Karpas-422 (cell line): ENCODE data around the gene CARD10. TPM values are rescaled to one million over a fixed set of nuclear protein-coding genes. Genes with fewer than 3 reads are reported as not detected.

Experiments
- DNase-seq: peaks from one replicate; pipeline ENCODE4 v3.0.0-alpha.2; 2015
- H2AFZ ChIP-seq: fragments of 200-600 bp; sonication (generic); 2 replicates; pipeline ENCODE4 v1.6.1; 2014; ENCODE audit warnings: antibody characterized with exemption, low read length, mixed read lengths
- H3K27ac ChIP-seq: fragments of 200-600 bp; sonication (generic); 2 replicates; pipeline ENCODE4 v1.5.1; 2014; ENCODE audit warnings: mild to moderate bottlenecking, low read length, moderate library complexity
- H3K27me3 ChIP-seq: fragments of 200-600 bp; sonication (generic); 2 replicates; pipeline ENCODE4 v1.6.1; 2014; ENCODE audit warnings: low read length, mixed read lengths
- H3K36me3 ChIP-seq: fragments of 200-600 bp; sonication (generic); 2 replicates; pipeline ENCODE4 v1.6.1; 2014; ENCODE audit warnings: low read length, mixed read lengths; ENCODE audit not compliant: insufficient read depth
- H3K4me1 ChIP-seq: fragments of 200-600 bp; sonication (generic); 2 replicates; pipeline ENCODE4 v1.6.1; 2014; ENCODE audit warnings: mild to moderate bottlenecking, low read length, mixed read lengths
- H3K4me2 ChIP-seq: fragments of 200-600 bp; sonication (generic); 2 replicates; pipeline ENCODE4 v1.6.1; 2014; ENCODE audit warnings: low read length, low read depth, mild to moderate bottlenecking; ENCODE audit not compliant: poor library complexity, severe bottlenecking
- H3K4me3 ChIP-seq: fragments of 200-600 bp; sonication (generic); 2 replicates; pipeline ENCODE4 v1.5.1; 2014; ENCODE audit warnings: mild to moderate bottlenecking, antibody characterized with exemption, low read length, mixed read lengths
- H3K79me2 ChIP-seq: fragments of 200-600 bp; sonication (generic); 2 replicates; pipeline ENCODE4 v1.6.1; 2014; ENCODE audit warnings: mild to moderate bottlenecking, low read length, mixed read lengths
- H3K9ac ChIP-seq: fragments of 200-600 bp; sonication (generic); 2 replicates; pipeline ENCODE4 v1.6.0; 2014; ENCODE audit warnings: low read length
- H3K9me2 ChIP-seq: fragments of 200-600 bp; sonication (generic), shearing (Covaris generic); replicated peaks from 2 replicates; pipeline ENCODE4 v1.6.0; 2014; ENCODE audit warnings: mild to moderate bottlenecking, low read length, moderate library complexity; ENCODE audit not compliant: insufficient read depth
- H3K9me3 ChIP-seq: fragments of 300-700, 200-600 bp; sonication (generic); 2 replicates; pipeline ENCODE4 v1.6.1; 2014; ENCODE audit warnings: low read length, mixed read lengths
- H4K20me1 ChIP-seq: fragments of 200-600 bp; sonication (generic); 2 replicates; pipeline ENCODE4 v1.6.1; 2014; ENCODE audit warnings: mild to moderate bottlenecking, antibody characterized with exemption, low read length, low read depth; ENCODE audit not compliant: insufficient read depth
- total RNA-seq: library from RNA; depleted of rRNA; stranded (reverse); fragments of >200 nt; shearing (Covaris generic); gene quantifications from 2 replicates; pipeline ENCODE4 v1.2.3, GENCODE V29; 2014; ENCODE audit warnings: low replicate concordance

CARD10 gene
- total RNA-seq, 1 experiment from 2014 or later, result not detected

- Histone ChIP-seq H3K4me1 (no peaks in the 10 kb centered on the region; the same call in 1 of the 2 replicates), H3K36me3 (no peaks in the 10 kb centered on the region), H3K27ac (no peak overlapping the region), H3K9me3 (no peaks in the 10 kb centered on the region), H3K79me2 (no peaks in the 10 kb centered on the region), H3K9me2 (no peaks in the 10 kb centered on the region), H3K27me3 (no peaks in the 10 kb centered on the region), H3K9ac (no peak overlapping the region), H4K20me1 (no peaks in the 10 kb centered on the region), H3K4me3 (no peak overlapping the region), H2AFZ (no peak overlapping the region), H3K4me2 (no peak overlapping the region)
- DNase-seq, result no peak
These were observed 3.3 kb downstream of the CARD10 start for GRCh38 chr22:37515901-37516300.

DNA sequence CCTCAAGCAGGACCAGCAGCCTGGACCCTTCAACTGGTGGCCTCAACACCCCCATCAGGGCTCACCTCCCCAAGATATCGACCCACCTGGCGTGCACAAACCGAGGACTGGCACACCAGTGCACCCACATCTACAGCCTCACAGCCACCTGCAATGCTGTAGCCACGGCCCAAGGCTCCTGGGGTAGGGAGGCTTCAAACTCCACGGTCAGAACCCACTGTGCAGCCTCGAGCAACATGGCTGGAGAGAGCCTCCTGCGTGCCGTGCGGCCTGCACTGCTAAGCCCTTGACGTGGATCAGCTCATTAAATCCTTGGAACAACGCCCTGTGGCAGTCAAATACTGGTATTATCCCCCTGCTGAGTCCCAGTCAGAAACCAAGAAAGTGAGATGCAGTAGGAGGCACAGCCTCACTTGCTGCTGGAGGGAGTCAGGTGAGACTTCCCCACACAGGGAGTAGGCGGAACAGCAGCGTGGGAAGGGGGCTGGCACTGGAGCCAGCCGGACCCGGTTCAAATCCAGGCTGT lies 4.6 kb downstream of the CARD10 start:
- Histone ChIP-seq H2AFZ (no peak overlapping the region), H4K20me1 (no peaks in the 10 kb centered on the region), H3K36me3 (no peaks in the 10 kb centered on the region), H3K4me3 (no peak overlapping the region), H3K79me2 (no peaks in the 10 kb centered on the region), H3K4me1 (no peaks in the 10 kb centered on the region; the same call in 1 of the 2 replicates), H3K9me3 (no peaks in the 10 kb centered on the region), H3K9ac (no peak overlapping the region), H3K4me2 (no peak overlapping the region), H3K9me2 (no peaks in the 10 kb centered on the region), H3K27me3 (no peaks in the 10 kb centered on the region), H3K27ac (no peak overlapping the region)
- no peak for DNase-seq

DNA sequence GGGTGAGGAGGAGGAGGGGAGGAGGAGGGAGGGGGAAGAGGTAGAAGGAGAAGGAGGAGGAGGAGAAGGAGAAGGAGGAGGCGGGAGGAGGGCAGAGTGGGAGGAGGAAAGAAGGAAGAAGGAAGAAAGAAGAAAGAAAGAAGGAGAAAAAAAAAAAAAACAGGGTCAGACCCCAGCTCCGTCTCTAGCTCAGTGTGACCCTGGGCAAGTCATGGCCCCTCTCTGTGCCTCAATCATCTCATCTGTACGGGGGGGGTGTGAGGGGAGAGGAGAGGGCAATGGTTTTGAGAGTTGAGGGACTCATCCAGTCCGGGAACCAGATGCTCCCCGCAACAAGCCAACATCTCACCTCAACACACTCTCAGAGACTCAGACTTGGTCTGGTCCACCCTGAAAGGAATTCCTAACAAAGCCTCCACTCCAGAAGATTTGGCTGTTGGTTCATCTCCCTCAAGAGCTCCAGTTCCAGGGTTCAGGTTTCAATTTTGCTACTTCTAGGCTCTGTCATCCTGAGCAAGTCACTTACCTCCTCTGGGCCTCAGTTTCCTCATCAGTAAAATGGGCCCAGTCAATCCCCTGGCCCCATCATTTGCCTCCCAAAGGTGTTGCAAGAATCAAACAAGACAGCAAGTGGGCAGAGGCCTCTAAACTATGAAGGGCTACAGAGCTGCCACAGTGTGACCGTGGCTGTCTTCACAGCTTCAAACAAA lies 7.7 kb downstream of the CARD10 start:
- H3K4me2 ChIP-seq, result no peak overlapping the region
- H3K9me3 ChIP-seq, result no peaks in the 10 kb centered on the region
- no peaks in the 10 kb centered on the region for H3K36me3 ChIP-seq
- no peaks in the 10 kb centered on the region for H3K9me2 ChIP-seq
- no peaks in the 10 kb centered on the region for H4K20me1 ChIP-seq
- H3K9ac ChIP-seq, result no peak overlapping the region
- H3K4me1 ChIP-seq, result peaks cover 6% of the 10 kb centered on the region
- DNase-seq, result no peak
- no peak overlapping the region for H3K27ac ChIP-seq
- no peak overlapping the region for H3K4me3 ChIP-seq
- no peaks in the 10 kb centered on the region for H3K79me2 ChIP-seq
- no peaks in the 10 kb centered on the region for H3K27me3 ChIP-seq
- H2AFZ ChIP-seq, result no peak overlapping the region

- Histone ChIP-seq H3K79me2 (no peaks in the 10 kb centered on the region), H3K9me3 (no peaks in the 10 kb centered on the region), H4K20me1 (no peaks in the 10 kb centered on the region), H2AFZ (no peak overlapping the region), H3K9me2 (no peaks in the 10 kb centered on the region), H3K4me3 (no peak overlapping the region), H3K9ac (no peak overlapping the region), H3K36me3 (no peaks in the 10 kb centered on the region), H3K27me3 (no peaks in the 10 kb centered on the region), H3K27ac (no peak overlapping the region), H3K4me2 (no peak overlapping the region), H3K4me1 (peaks cover 20% of the 10 kb centered on the region)
- no peak for DNase-seq
These were observed 9.1 kb downstream of the CARD10 start for GRCh38 chr22:37510091-37510490.

GRCh38 chr22:37509059-37509860 lies 10.0 kb downstream of the CARD10 start:
- Histone ChIP-seq H3K4me3 (no peak overlapping the region), H3K4me1 (peaks cover 24% of the 10 kb centered on the region), H3K36me3 (no peaks in the 10 kb centered on the region), H3K9ac (no peak overlapping the region), H2AFZ (no peak overlapping the region), H3K27ac (no peak overlapping the region), H3K9me3 (no peaks in the 10 kb centered on the region), H3K79me2 (no peaks in the 10 kb centered on the region), H3K4me2 (no peak overlapping the region), H3K27me3 (no peaks in the 10 kb centered on the region), H3K9me2 (no peaks in the 10 kb centered on the region), H4K20me1 (0 out of 2 replicates have a peak, but pooled peaks cover 3% of the 10 kb centered on the region)
- DNase-seq, result no peak

- no peak for DNase-seq
- Histone ChIP-seq H3K4me1 (peaks cover 24% of the 10 kb centered on the region), H3K9me3 (no peaks in the 10 kb centered on the region), H2AFZ (no peak overlapping the region), H3K79me2 (no peaks in the 10 kb centered on the region), H3K9ac (no peak overlapping the region), H3K27me3 (no peaks in the 10 kb centered on the region), H4K20me1 (0 out of 2 replicates have a peak, but pooled peaks cover 5% of the 10 kb centered on the region), H3K4me3 (no peak overlapping the region), H3K27ac (no peak overlapping the region), H3K4me2 (no peak overlapping the region), H3K9me2 (no peaks in the 10 kb centered on the region), H3K36me3 (no peaks in the 10 kb centered on the region)
These were observed 10.7 kb downstream of the CARD10 start for GRCh38 chr22:37508431-37508992.

DNA sequence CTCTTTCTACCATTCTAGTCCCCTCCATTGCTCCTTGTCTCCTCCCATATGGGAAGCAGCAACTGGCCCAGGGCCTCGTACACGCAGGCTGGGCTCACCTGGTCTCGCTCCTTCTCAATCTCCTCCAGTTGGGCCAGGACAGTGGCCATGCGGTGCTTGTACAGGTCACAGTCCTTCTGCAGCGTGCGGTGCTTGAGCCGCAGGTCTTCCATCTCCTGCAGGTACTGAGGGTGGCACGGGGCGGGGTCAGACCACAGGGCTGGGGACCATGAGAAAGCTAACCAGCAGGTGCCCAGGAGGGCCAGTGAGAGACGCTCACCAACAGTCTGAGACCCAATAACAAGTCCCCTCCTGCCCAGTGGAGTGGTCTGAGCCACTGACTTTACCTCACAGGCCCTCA lies 11.5 kb downstream of the CARD10 start:
- Histone ChIP-seq H3K9me3 (no peaks in the 10 kb centered on the region), H3K9ac (no peak overlapping the region), H3K9me2 (no peaks in the 10 kb centered on the region), H3K4me2 (no peak overlapping the region), H3K79me2 (no peaks in the 10 kb centered on the region), H2AFZ (no peak overlapping the region), H3K27ac (no peak overlapping the region), H3K4me3 (no peak overlapping the region), H3K27me3 (no peaks in the 10 kb centered on the region), H3K4me1 (peaks cover 25% of the 10 kb centered on the region), H3K36me3 (no peaks in the 10 kb centered on the region), H4K20me1 (0 out of 2 replicates have a peak, but pooled peaks cover 5% of the 10 kb centered on the region)
- no peak for DNase-seq

DNA sequence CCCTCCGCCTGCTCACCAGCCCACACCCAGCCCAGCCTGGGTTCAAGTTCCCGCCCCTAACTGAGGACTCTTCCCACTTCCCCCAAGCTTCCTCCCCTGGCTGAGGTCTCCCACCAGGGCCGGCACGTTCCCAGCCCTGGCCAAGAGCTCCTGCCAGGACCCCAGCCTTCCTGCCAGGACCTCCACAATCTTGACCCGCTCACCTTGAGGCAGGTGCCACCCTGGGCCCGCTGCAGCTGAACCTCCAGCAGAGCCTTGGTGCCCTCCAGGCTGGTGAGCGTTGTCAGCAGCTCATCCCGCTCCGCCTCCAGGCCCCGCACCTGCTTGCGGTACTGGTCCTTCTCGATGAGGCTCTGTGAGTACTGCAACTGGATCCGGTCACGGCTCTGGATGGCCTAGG lies 13.2 kb downstream of the CARD10 start:
- H3K9me3 ChIP-seq, result no peaks in the 10 kb centered on the region
- peak overlapping the region; percentile 25; the same call in 1 of the 2 replicates for H3K27ac ChIP-seq
- no peaks in the 10 kb centered on the region for H3K36me3 ChIP-seq
- no peaks in the 10 kb centered on the region for H3K27me3 ChIP-seq
- H3K9ac ChIP-seq, result peak overlapping the region; percentile 44
- peak overlapping the region; percentile 56 for H3K4me3 ChIP-seq
- H2AFZ ChIP-seq, result no peak overlapping the region
- H3K9me2 ChIP-seq, result no peaks in the 10 kb centered on the region
- H3K4me2 ChIP-seq, result peak overlapping the region; percentile 67
- no peak for DNase-seq
- H3K4me1 ChIP-seq, result peaks cover 39% of the 10 kb centered on the region
- H4K20me1 ChIP-seq, result 0 out of 2 replicates have a peak, but pooled peaks cover 5% of the 10 kb centered on the region
- no peaks in the 10 kb centered on the region for H3K79me2 ChIP-seq
